Uterus (tissue), 4 donors: Measurements from ENCODE around the gene CEMIP. TPM values are rescaled to one million over a fixed set of nuclear protein-coding genes. Genes with fewer than 3 reads are reported as not detected.
A peak's percentile ranks its signal among the peaks of the same experiment; 100 is the strongest.

Source experiments
- DNase-seq, 2 donors: peaks; one replicate each; pipeline ENCODE4 v3.0.0-alpha.2; 2019 to 2020
- H3K27ac ChIP-seq, 2 donors: fragments of 200-600 bp; sonication (generic); 1 replicate in 1 of 2; 2 replicates in 1 of 2; pipeline ENCODE4 v1.5.1; 2016 to 2018
- H3K27me3 ChIP-seq, 2 donors: fragments of 200-600 bp; sonication (generic); one replicate each; pipeline ENCODE4 v1.5.1; 2018 to 2019; ENCODE audit warnings: control low read depth in 1 of 2
- H3K36me3 ChIP-seq, 2 donors: fragments of 200-600 bp; sonication (generic); one replicate each; pipeline ENCODE4 v1.5.1; 2019; ENCODE audit warnings: control low read depth in 1 of 2
- H3K4me1 ChIP-seq, 2 donors: fragments of 200-600 bp; sonication (generic); one replicate each; pipeline ENCODE4 v1.5.1; 2018 to 2019; ENCODE audit warnings: control low read depth in 1 of 2
- H3K4me3 ChIP-seq, 2 donors: fragments of 200-600 bp; sonication (generic); 1 replicate in 1 of 2; 2 replicates in 1 of 2; pipeline ENCODE4 v1.5.1; 2018 to 2019; ENCODE audit warnings: mild to moderate bottlenecking in 1 of 2
- H3K9me3 ChIP-seq, 2 donors: fragments of 200-600 bp; sonication (generic); one replicate each; pipeline ENCODE4 v1.5.1; 2019; ENCODE audit warnings: control low read depth in 1 of 2
- CTCF ChIP-seq, 4 experiments: fragments of 200-600 bp in 2 of 4; fragments of 450-650 bp in 2 of 4; sonication (generic) in 2 of 4; IDR thresholded peaks; one replicate each; pipeline ENCODE4 v1.5.1; 2016 to 2019; ENCODE audit warnings: antibody characterized with exemption in 4 of 4, mild to moderate bottlenecking in 2 of 4, moderate library complexity in 1 of 4
- POLR2A ChIP-seq, 2 donors: fragments of 450-650 bp; IDR thresholded peaks; one replicate each; pipeline ENCODE4 v1.6.1; 2016; ENCODE audit warnings: antibody characterized with exemption in 2 of 2, mild to moderate bottlenecking in 1 of 2, moderate library complexity in 1 of 2
- intact Hi-C: fragments of 100-400 bp; cut with DNase I; formaldehyde crosslinking; loops from one replicate; pipeline ENCODE4 v1.15.1; 2023; ENCODE audit warnings: low total_unique reads
- total RNA-seq, 4 donors: library from RNA; depleted of rRNA in 3 of 4; stranded (reverse); fragments of >200 nt in 3 of 4; gene quantifications; one replicate each; pipeline versions ENCODE4 v1.1.0 to v1.2.4, GENCODE V29; 2014 to 2023
- donor health status: DM: yes; HTN: yes; CAD: no.

Gene CEMIP
- total RNA-seq, 4 donors from 2014 or later: under 0.01 to 1.9 (median 1.1) TPM

GRCh38 chr15:80990955-80991354 lies 211.8 kb downstream of the CEMIP start:
- intact Hi-C loops: no loop called here
- no peak for DNase-seq
- H3K9me3 ChIP-seq: no peaks in the 10 kb centered on the region
- H3K4me1 ChIP-seq: peaks cover 7 to 11% of the 10 kb centered on the region in 2 donors
- no peaks in the 10 kb centered on the region for H3K36me3 ChIP-seq
- peak overlapping the region; percentile 94 for H3K27ac ChIP-seq
- TF ChIP-seq CTCF (IDR thresholded peaks at IDR 0.05) (no peak), POLR2A (IDR thresholded peaks at IDR 0.05) (no peak)
- H3K27me3 ChIP-seq: no peaks in the 10 kb centered on the region
- H3K4me3 ChIP-seq: no peak overlapping the region

DNA sequence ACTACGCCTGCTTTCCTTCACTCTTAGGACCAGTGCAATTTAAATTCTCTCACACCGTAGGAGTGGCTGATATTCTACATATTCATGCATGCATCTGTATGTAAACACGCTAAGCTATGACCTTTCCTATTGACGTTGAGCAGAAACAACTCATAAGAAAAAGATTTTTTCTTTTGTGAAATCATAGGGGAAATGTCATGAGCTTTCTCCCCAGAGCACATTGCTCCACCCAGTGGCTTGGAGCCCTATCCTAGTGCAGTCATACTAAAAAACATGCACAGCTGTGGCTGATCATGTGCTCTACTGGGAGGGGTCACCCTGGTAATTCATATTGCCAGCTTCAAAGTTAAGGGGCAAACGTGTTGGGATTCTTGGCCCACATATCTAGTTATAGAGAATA lies 212.3 kb downstream of the CEMIP start:
- TF ChIP-seq POLR2A (IDR thresholded peaks at IDR 0.05) (no peak), CTCF (IDR thresholded peaks at IDR 0.05) (no peak)
- peak; percentile 68 to 69 for DNase-seq
- H3K27ac ChIP-seq: peak overlapping the region; percentile 94
- H3K4me1 ChIP-seq: peaks cover 7 to 11% of the 10 kb centered on the region in 2 donors
- no peaks in the 10 kb centered on the region for H3K9me3 ChIP-seq
- H3K4me3 ChIP-seq: no peak overlapping the region
- no peaks in the 10 kb centered on the region for H3K36me3 ChIP-seq
- H3K27me3 ChIP-seq: no peaks in the 10 kb centered on the region
- intact Hi-C loops: no loop called here

GRCh38 chr15:80992006-80992405 lies 212.8 kb downstream of the CEMIP start:
- Histone ChIP-seq H3K27me3 (no peaks in the 10 kb centered on the region), H3K4me3 (no peak overlapping the region), H3K36me3 (no peaks in the 10 kb centered on the region), H3K9me3 (no peaks in the 10 kb centered on the region), H3K4me1 (peaks cover 7 to 11% of the 10 kb centered on the region in 2 donors), H3K27ac (peak overlapping the region; percentile 94)
- intact Hi-C loops: no loop called here
- TF ChIP-seq POLR2A (IDR thresholded peaks at IDR 0.05): no peak
- no peak for TF ChIP-seq CTCF (IDR thresholded peaks at IDR 0.05)
- DNase-seq: no peak

DNA sequence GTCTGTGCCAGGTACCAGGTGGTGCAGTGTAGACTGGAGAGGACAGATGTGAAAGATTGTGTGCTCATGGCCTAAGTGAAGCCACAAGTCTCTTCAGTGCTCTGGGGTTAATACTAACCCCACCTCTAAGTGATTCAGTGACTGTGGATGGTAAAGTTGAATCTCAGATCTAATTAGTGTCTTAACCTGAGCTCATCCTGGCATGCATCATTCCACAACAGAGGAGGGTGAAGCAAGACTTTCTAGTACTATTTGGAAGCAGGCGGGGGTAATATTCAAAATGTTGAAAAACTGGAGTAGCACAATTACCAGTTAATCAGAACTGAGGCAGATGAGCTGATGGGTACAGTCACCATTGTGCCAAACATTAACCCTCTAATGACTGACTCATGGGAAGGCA lies 213.3 kb downstream of the CEMIP start:
- DNase-seq: no peak
- Histone ChIP-seq H3K27ac (peak overlapping the region in 1 of 2 donors; percentile 94), H3K36me3 (no peaks in the 10 kb centered on the region), H3K27me3 (no peaks in the 10 kb centered on the region), H3K4me1 (peaks cover 7 to 11% of the 10 kb centered on the region in 2 donors), H3K9me3 (no peaks in the 10 kb centered on the region), H3K4me3 (no peak overlapping the region)
- no peak for TF ChIP-seq POLR2A (IDR thresholded peaks at IDR 0.05)
- intact Hi-C loops: no loop called here

- TF ChIP-seq POLR2A (IDR thresholded peaks at IDR 0.05): no peak
- TF ChIP-seq CTCF (IDR thresholded peaks at IDR 0.05): peak in 2 of 4 experiments; percentile 30 to 47
- Histone ChIP-seq H3K36me3 (no peaks in the 10 kb centered on the region), H3K4me1 (no peaks in the 10 kb centered on the region), H3K9me3 (no peaks in the 10 kb centered on the region), H3K27me3 (no peaks in the 10 kb centered on the region), H3K27ac (no peak overlapping the region), H3K4me3 (no peak overlapping the region)
- DNase-seq: no peak
- intact Hi-C loops: no loop called here
Observed at GRCh38 chr15:80996247-80996646, 217.1 kb downstream of the CEMIP start.

DNA sequence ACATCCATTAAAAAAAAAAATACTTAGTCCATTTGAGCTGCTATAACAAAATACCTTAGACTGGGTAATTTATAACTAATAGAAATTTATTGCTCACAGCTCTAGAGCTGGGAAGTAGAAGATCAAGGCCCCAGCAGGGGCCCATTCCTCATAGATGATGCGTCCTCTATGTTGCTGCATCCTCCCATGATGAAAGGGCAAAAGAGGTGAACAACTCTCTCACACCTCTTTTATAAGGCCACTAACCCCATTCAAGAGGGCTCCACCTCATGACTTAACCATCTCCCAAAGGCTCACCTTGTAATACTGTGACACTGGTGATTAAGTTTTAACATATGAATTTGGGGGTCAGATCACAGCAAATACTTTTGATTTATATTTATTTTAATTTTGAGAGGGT lies 218.5 kb downstream of the CEMIP start:
- H3K27ac ChIP-seq: no peak overlapping the region
- H3K4me1 ChIP-seq: peaks cover 0 to 7% of the 10 kb centered on the region in 2 donors
- intact Hi-C loops: no loop called here
- no peaks in the 10 kb centered on the region for H3K36me3 ChIP-seq
- H3K4me3 ChIP-seq: no peak overlapping the region
- H3K9me3 ChIP-seq: no peaks in the 10 kb centered on the region
- no peaks in the 10 kb centered on the region for H3K27me3 ChIP-seq
- no peak for TF ChIP-seq POLR2A (IDR thresholded peaks at IDR 0.05)
- TF ChIP-seq CTCF (IDR thresholded peaks at IDR 0.05): no peak
- DNase-seq: no peak
